HepG2 (cell line): Measurements from ENCODE around the gene SAMD4A. TPM values are rescaled to one million over a fixed set of nuclear protein-coding genes. Genes with fewer than 3 reads are reported as not detected.

Experiments used
- ATAD3A ChIP-seq: sonication (generic); formaldehyde crosslinking; IDR thresholded peaks from 2 replicates; pipeline ENCODE4 v1.4.0; 2020; ENCODE audit warnings: missing genetic modification reagents
- CBX5 ChIP-seq: sonication (generic); formaldehyde crosslinking; IDR thresholded peaks from 2 replicates; pipeline ENCODE4 v1.4.0; 2020; ENCODE audit warnings: missing genetic modification reagents, borderline replicate concordance
- FOXA1 ChIP-seq, 2 experiments: fragments of 450-650 bp in 1 of 2; sonication (generic) in 1 of 2; formaldehyde crosslinking in 1 of 2; IDR thresholded peaks; 2 replicates each; pipeline versions ENCODE4 v1.4.0 to v1.6.1; 2016 to 2020; ENCODE audit warnings: missing genetic modification reagents in 1 of 2
- FOXK1 ChIP-seq: sonication (generic); formaldehyde crosslinking; IDR thresholded peaks from 2 replicates; pipeline ENCODE4 v1.4.0; 2020; ENCODE audit warnings: low read depth, missing genetic modification reagents, borderline replicate concordance
- FOXP1 ChIP-seq, 2 experiments: fragments of 450-650 bp in 1 of 2; IDR thresholded peaks; 2 replicates each; pipeline ENCODE4 v1.6.1; 2017 to 2018; ENCODE audit warnings: antibody characterized with exemption in 1 of 2
- KAT7 ChIP-seq: IDR thresholded peaks from 2 replicates; pipeline ENCODE4 v1.6.1; 2018; ENCODE audit warnings: borderline replicate concordance, missing compliant biosample characterization
- MXI1 ChIP-seq: IDR thresholded peaks from 3 replicates; pipeline ENCODE4 v1.6.1; 2012; ENCODE audit warnings: low read depth, low read length, inconsistent platforms, borderline replicate concordance
- NFYC ChIP-seq: IDR thresholded peaks from 2 replicates; pipeline ENCODE4 v1.6.1; 2016; ENCODE audit warnings: missing genetic modification reagents, missing compliant biosample characterization
- ONECUT2 ChIP-seq: sonication (generic); formaldehyde crosslinking; IDR thresholded peaks from 2 replicates; pipeline ENCODE4 v1.4.0; 2020; ENCODE audit warnings: missing genetic modification reagents
- POGK ChIP-seq: sonication (generic); formaldehyde crosslinking; conservative IDR thresholded peaks from 2 replicates; pipeline ENCODE4 v1.8.0; 2022; ENCODE audit warnings: mild to moderate bottlenecking, moderate library complexity, missing genetic modification reagents
- PRPF4 ChIP-seq: fragments of 200-400 bp; formaldehyde crosslinking; IDR thresholded peaks from 2 replicates; pipeline ENCODE4 v1.6.1; 2016; ENCODE audit warnings: low read length, low read depth; ENCODE audit not compliant: poor library complexity, severe bottlenecking
- RFXANK ChIP-seq: IDR thresholded peaks from 2 replicates; pipeline ENCODE4 v1.6.1; 2016
- STAT6 ChIP-seq: sonication (generic); formaldehyde crosslinking; IDR thresholded peaks from 2 replicates; pipeline ENCODE4 v1.4.0; 2020; ENCODE audit warnings: missing genetic modification reagents, mild to moderate bottlenecking, borderline replicate concordance
- TSC22D2 ChIP-seq: sonication (generic); formaldehyde crosslinking; IDR thresholded peaks from 2 replicates; pipeline ENCODE4 v1.5.1; 2020; ENCODE audit warnings: missing genetic modification reagents, mild to moderate bottlenecking, borderline replicate concordance
- ZBTB38 ChIP-seq: sonication (generic); formaldehyde crosslinking; IDR thresholded peaks from 2 replicates; pipeline ENCODE4 v1.5.1; 2020; ENCODE audit warnings: mild to moderate bottlenecking, missing genetic modification reagents
- ZMYM2 ChIP-seq: sonication (generic); formaldehyde crosslinking; IDR thresholded peaks from 2 replicates; pipeline ENCODE4 v1.8.0; 2022; ENCODE audit warnings: mild to moderate bottlenecking, missing genetic modification reagents
- ZNF383 ChIP-seq: sonication (generic); formaldehyde crosslinking; IDR thresholded peaks from 2 replicates; pipeline ENCODE4 v1.4.0; 2020; ENCODE audit warnings: missing genetic modification reagents, mild to moderate bottlenecking, borderline replicate concordance
- ZNF83 ChIP-seq: sonication (generic); formaldehyde crosslinking; IDR thresholded peaks from 2 replicates; pipeline ENCODE4 v1.4.0; 2020; ENCODE audit warnings: missing genetic modification reagents, mild to moderate bottlenecking, borderline replicate concordance
- polyA plus RNA-seq, 8 experiments: library from polyadenylated mRNA; depleted of rRNA in 3 of 8; stranded (reverse) in 7 of 8; unstranded in 1 of 8; fragments of >200 nt; fragmentation: Illumina TruSeq in 4 of 8; extraction: Trizol in 4 of 8; gene quantifications; 2 replicates each; pipeline versions ENCODE4 v1.2.1 to v1.2.3, GENCODE V29; 2011 to 2016; ENCODE audit warnings: low read depth in 4 of 8, missing spikeins in 1 of 8, mixed read lengths in 1 of 8; ENCODE audit not compliant: insufficient read depth in 1 of 8
- total RNA-seq, 5 experiments: library from RNA; depleted of rRNA; stranded (reverse); fragments of >200 nt; fragmentation: Illumina TruSeq; extraction: Trizol; gene quantifications; 2 replicates each; pipeline ENCODE4 v1.2.3, GENCODE V29; 2016; ENCODE audit warnings: low read depth in 1 of 5
- TF ChIP-seq, protein P1 (sequence below): sonication (generic); formaldehyde crosslinking; IDR thresholded peaks from 2 replicates; pipeline ENCODE4 v1.4.0; 2020; ENCODE audit warnings: missing genetic modification reagents
- TF ChIP-seq, protein P2 (sequence below): sonication (generic); formaldehyde crosslinking; IDR thresholded peaks from 2 replicates; pipeline ENCODE4 v1.4.0; 2020; ENCODE audit warnings: mild to moderate bottlenecking, missing genetic modification reagents

Gene SAMD4A
- total and polyA plus RNA-seq, 2 of the 13 experiments (the other 11 are each of a cell fraction or from before 2014, with no cell fraction given), result 11.8 to 13.0 TPM

DNA sequence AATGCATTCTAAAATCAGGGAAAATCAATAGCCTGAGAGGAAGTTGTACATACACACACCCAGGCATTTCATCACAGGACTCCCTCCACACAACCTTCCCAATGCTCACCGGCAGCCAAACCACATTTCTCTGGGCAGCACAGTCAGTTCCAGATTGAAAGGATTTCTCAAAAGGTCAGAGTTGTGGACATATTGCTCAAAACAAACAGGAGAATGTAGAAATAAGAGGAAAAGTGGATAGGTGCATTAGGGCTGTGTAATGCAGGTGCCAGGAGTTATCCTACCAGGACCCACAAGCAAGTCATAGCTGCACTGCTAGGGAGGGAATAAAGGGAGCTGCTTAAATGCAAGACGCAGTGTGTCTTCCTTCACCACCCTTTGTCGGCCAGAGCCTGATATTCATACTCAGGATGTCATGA is 272.8 kb downstream of the SAMD4A start (continued):
- no peak for TF ChIP-seq ZMYM2 (CRISPR knock-in tag)
- TF ChIP-seq ATAD3A (CRISPR knock-in tag), result no peak
- TF ChIP-seq ZNF83, result no peak
- TF ChIP-seq ONECUT2, result peak; percentile 83
- TF ChIP-seq ZNF383 (CRISPR knock-in tag), result no peak
- no peak for TF ChIP-seq NFYC (CRISPR knock-in tag)
- TF ChIP-seq, protein P1, sequence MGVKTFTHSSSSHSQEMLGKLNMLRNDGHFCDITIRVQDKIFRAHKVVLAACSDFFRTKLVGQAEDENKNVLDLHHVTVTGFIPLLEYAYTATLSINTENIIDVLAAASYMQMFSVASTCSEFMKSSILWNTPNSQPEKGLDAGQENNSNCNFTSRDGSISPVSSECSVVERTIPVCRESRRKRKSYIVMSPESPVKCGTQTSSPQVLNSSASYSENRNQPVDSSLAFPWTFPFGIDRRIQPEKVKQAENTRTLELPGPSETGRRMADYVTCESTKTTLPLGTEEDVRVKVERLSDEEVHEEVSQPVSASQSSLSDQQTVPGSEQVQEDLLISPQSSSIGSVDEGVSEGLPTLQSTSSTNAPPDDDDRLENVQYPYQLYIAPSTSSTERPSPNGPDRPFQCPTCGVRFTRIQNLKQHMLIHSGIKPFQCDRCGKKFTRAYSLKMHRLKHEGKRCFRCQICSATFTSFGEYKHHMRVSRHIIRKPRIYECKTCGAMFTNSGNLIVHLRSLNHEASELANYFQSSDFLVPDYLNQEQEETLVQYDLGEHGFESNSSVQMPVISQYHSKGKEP, result no peak
- TF ChIP-seq KAT7, result no peak
- peak; percentile 51; the same call in 1 of the 2 replicates for TF ChIP-seq CBX5 (CRISPR knock-in tag)
- no peak for TF ChIP-seq PRPF4
- TF ChIP-seq FOXP1 (IDR thresholded peaks at IDR 0.05), result no peak; the same call in 1 of the 2 replicates
- TF ChIP-seq FOXP1 (CRISPR knock-in tag; IDR thresholded peaks at IDR 0.05), result peak; percentile 70; the same call in 1 of the 2 replicates
- TF ChIP-seq TSC22D2 (CRISPR knock-in tag), result no peak
- peak; percentile 92 for TF ChIP-seq FOXA1 (IDR thresholded peaks at IDR 0.05)
- peak; percentile 97 for TF ChIP-seq FOXA1 (CRISPR knock-in tag; IDR thresholded peaks at IDR 0.05)
- no peak for TF ChIP-seq MXI1
- TF ChIP-seq RFXANK (CRISPR knock-in tag), result no peak
- peak; percentile 50; the same call in 1 of the 2 replicates for TF ChIP-seq FOXK1 (CRISPR knock-in tag)
- TF ChIP-seq, protein P2, sequence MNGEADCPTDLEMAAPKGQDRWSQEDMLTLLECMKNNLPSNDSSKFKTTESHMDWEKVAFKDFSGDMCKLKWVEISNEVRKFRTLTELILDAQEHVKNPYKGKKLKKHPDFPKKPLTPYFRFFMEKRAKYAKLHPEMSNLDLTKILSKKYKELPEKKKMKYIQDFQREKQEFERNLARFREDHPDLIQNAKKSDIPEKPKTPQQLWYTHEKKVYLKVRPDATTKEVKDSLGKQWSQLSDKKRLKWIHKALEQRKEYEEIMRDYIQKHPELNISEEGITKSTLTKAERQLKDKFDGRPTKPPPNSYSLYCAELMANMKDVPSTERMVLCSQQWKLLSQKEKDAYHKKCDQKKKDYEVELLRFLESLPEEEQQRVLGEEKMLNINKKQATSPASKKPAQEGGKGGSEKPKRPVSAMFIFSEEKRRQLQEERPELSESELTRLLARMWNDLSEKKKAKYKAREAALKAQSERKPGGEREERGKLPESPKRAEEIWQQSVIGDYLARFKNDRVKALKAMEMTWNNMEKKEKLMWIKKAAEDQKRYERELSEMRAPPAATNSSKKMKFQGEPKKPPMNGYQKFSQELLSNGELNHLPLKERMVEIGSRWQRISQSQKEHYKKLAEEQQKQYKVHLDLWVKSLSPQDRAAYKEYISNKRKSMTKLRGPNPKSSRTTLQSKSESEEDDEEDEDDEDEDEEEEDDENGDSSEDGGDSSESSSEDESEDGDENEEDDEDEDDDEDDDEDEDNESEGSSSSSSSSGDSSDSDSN (CRISPR knock-in tag), result 0 out of 2 replicates have a peak, but pooled peaks have one; percentile 24
- TF ChIP-seq STAT6 (CRISPR knock-in tag), result no peak
- no peak for TF ChIP-seq ZBTB38
- TF ChIP-seq POGK (CRISPR knock-in tag), result no peak
